Measurements from ENCODE around the gene PIK3R3.

DNA sequence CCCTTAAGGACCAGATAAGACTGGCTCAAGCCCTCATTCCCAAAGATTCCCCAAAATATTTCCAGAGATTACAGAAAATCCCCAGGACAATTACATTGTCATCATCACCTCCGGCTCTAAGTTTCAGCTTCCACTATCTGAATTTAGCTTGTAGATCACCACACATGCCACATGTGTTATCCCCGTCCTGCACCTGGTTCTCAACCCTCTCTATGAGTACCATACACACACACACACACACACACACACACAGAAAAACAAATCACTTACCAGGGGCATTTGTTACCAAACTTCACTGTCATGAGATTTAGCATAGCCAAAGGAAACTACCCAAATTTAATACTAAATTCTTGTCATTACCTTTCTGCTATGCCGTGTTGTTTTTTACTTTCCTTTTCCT, 27.1 kb upstream of the PIK3R3 start:
- TF ChIP-seq, protein P1, sequence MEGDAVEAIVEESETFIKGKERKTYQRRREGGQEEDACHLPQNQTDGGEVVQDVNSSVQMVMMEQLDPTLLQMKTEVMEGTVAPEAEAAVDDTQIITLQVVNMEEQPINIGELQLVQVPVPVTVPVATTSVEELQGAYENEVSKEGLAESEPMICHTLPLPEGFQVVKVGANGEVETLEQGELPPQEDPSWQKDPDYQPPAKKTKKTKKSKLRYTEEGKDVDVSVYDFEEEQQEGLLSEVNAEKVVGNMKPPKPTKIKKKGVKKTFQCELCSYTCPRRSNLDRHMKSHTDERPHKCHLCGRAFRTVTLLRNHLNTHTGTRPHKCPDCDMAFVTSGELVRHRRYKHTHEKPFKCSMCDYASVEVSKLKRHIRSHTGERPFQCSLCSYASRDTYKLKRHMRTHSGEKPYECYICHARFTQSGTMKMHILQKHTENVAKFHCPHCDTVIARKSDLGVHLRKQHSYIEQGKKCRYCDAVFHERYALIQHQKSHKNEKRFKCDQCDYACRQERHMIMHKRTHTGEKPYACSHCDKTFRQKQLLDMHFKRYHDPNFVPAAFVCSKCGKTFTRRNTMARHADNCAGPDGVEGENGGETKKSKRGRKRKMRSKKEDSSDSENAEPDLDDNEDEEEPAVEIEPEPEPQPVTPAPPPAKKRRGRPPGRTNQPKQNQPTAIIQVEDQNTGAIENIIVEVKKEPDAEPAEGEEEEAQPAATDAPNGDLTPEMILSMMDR (conservative IDR thresholded peaks at IDR 0.05; ENCODE audit: low read depth, low read length) = no peak
- TF ChIP-seq EZH2 (IDR thresholded peaks at IDR 0.05; ENCODE audit: borderline replicate concordance, low read depth, low read length, poor library complexity, severe bottlenecking) = no peak
